K562 (cell line): ENCODE data around the gene C22orf39. TPM values are rescaled to one million over a fixed set of nuclear protein-coding genes. Genes with fewer than 3 reads are reported as not detected.

Experiments used
- ATAC-seq: fragments of 200-7000 bp; cut with Tn5 transposase; 3 replicates; pipeline ENCODE4 v1.9.1; 2020; ENCODE audit warnings: moderate library complexity
- BruUV-seq: library from RNA; stranded (reverse); fragments of 400-500 nt; replicated peaks from 2 replicates; lab custom pipeline; 2021; lab: Mats Ljungman, UMichigan
- CTCF ChIA-PET: fragments of 300-600 bp; formaldehyde crosslinking; extraction: SDS; loops from one replicate; lab custom pipeline; 2021; ENCODE audit warnings: low intra/inter-chr PET ratio; lab: Yijun Ruan, JAX
- POLR2A ChIA-PET: fragments of 300-600, 350-650 bp; sonication (Branson Sonifier 250); formaldehyde crosslinking; extraction: SDS; loops from one replicate; lab custom pipeline; 2021; ENCODE audit warnings: antibody characterized with exemption, inconsistent platforms; lab: Yijun Ruan, JAX
- DNase-seq, 4 experiments: peaks; one replicate each; pipeline versions ENCODE4 v3.0.0 to v3.0.0-alpha.2; 2011 to 2018; ENCODE audit warnings: low spot score in 3 of 4, mixed read lengths in 3 of 4; ENCODE audit errors: extremely low read depth in 1 of 4
- FAIRE-seq: peaks from 2 replicates; lab custom pipeline; 2011; peaks lifted over from hg19 to GRCh38; lab: Jason Lieb, UNC
- H2AFZ ChIP-seq: 2 replicates; pipeline ENCODE4 v1.6.0; 2011; ENCODE audit warnings: low read depth, low read length, control low read depth, inconsistent platforms
- H3K27ac ChIP-seq: fragments of 200-600 bp; 3 replicates; pipeline ENCODE4 v1.8.0; 2011; ENCODE audit warnings: low read depth, mild to moderate bottlenecking, control low read depth, inconsistent platforms, low read length, moderate library complexity, mixed read lengths; ENCODE audit errors: extremely low read depth
- H3K27me3 ChIP-seq, 2 experiments: fragments of 300-600 bp in 1 of 2; 2 replicates in 1 of 2; 3 replicates in 1 of 2; pipeline versions ENCODE4 v1.6.0 to v1.8.0; 2011; ENCODE audit warnings: inconsistent platforms in 2 of 2, low read length in 2 of 2, mild to moderate bottlenecking in 1 of 2, mixed read lengths in 1 of 2, moderate library complexity in 1 of 2; ENCODE audit not compliant: control insufficient read depth in 2 of 2, insufficient read depth in 2 of 2
- H3K36me3 ChIP-seq: fragments of 300-600 bp; 3 replicates; pipeline ENCODE4 v1.8.0; 2011; ENCODE audit warnings: mild to moderate bottlenecking, low read length, inconsistent platforms; ENCODE audit not compliant: control insufficient read depth, insufficient read depth
- H3K4me1 ChIP-seq, 2 experiments: fragments of 200-600 bp in 1 of 2; replicated peaks in 1 of 2; 2 replicates in 1 of 2; 3 replicates in 1 of 2; pipeline versions ENCODE4 v1.5.1 to v1.8.0; 2011; ENCODE audit warnings: inconsistent platforms in 2 of 2, low read length in 2 of 2, mild to moderate bottlenecking in 1 of 2, mixed read lengths in 1 of 2, moderate library complexity in 1 of 2; ENCODE audit not compliant: control insufficient read depth in 2 of 2, insufficient read depth in 2 of 2
- H3K4me2 ChIP-seq: 2 replicates; pipeline ENCODE4 v1.6.1; 2011; ENCODE audit warnings: low read length, control low read depth, inconsistent platforms, mixed read lengths; ENCODE audit not compliant: insufficient read depth
- H3K4me3 ChIP-seq: fragments of 200-600 bp; sonication (generic), shearing (Covaris generic); 2 replicates; pipeline ENCODE4 v1.5.1; 2016; ENCODE audit warnings: control low read depth, inconsistent platforms
- H3K79me2 ChIP-seq: fragments of 200-600 bp; 3 replicates; pipeline ENCODE4 v1.8.0; 2011; ENCODE audit warnings: low read length, inconsistent platforms; ENCODE audit not compliant: control insufficient read depth, insufficient read depth
- H3K9ac ChIP-seq, 2 experiments: 2 replicates each; pipeline versions ENCODE4 v1.6.0 to v1.6.1; 2011; ENCODE audit warnings: low read depth in 2 of 2, low read length in 2 of 2, control low read depth in 1 of 2, inconsistent platforms in 1 of 2, mild to moderate bottlenecking in 1 of 2, mixed read lengths in 1 of 2; ENCODE audit not compliant: insufficient read depth in 1 of 2
- H3K9me1 ChIP-seq: one replicate; pipeline ENCODE4 v1.6.0; 2011; ENCODE audit warnings: inconsistent platforms, mild to moderate bottlenecking, low read length, moderate library complexity; ENCODE audit not compliant: control insufficient read depth, insufficient read depth
- H3K9me3 ChIP-seq: replicated peaks from 2 replicates; pipeline ENCODE4 v1.5.1; 2011; ENCODE audit warnings: low read depth, low read length, inconsistent platforms; ENCODE audit not compliant: control insufficient read depth, insufficient read depth
- H4K20me1 ChIP-seq: replicated peaks from 2 replicates; pipeline ENCODE4 v1.6.1; 2011; ENCODE audit warnings: low read length, inconsistent platforms, mixed read lengths; ENCODE audit not compliant: control insufficient read depth, insufficient read depth
- CEBPG ChIP-seq, 3 experiments: fragments of 200-800 bp in 1 of 3; sonication (Bioruptor generic) in 1 of 3; sonication (generic) in 1 of 3; formaldehyde crosslinking in 1 of 3; IDR thresholded peaks in 2 of 3; conservative IDR thresholded peaks in 1 of 3; 2 replicates each; pipeline versions ENCODE4 v1.6.1 to v1.8.0; 2016 to 2022; ENCODE audit warnings: missing compliant biosample characterization in 2 of 3, missing genetic modification characterization in 2 of 3, mild to moderate bottlenecking in 1 of 3, missing genetic modification reagents in 1 of 3
- CREBBP ChIP-seq: IDR thresholded peaks from one replicate; pipeline ENCODE4 v1.6.1; 2012; ENCODE audit warnings: low read depth, mild to moderate bottlenecking, control low read depth, inconsistent platforms, low read length
- E2F5 ChIP-seq: sonication (generic); formaldehyde crosslinking; IDR thresholded peaks from 2 replicates; pipeline ENCODE4 v1.8.0; 2022; ENCODE audit warnings: mild to moderate bottlenecking, missing genetic modification reagents
- HDAC6 ChIP-seq: IDR thresholded peaks from 2 replicates; pipeline ENCODE4 v1.6.1; 2012; ENCODE audit warnings: low read depth, mild to moderate bottlenecking, control low read depth, inconsistent platforms, low read length, moderate library complexity
- JUNB ChIP-seq: fragments of 450-650 bp; formaldehyde crosslinking; conservative IDR thresholded peaks from 2 replicates; pipeline ENCODE4 v1.4.0; 2020; ENCODE audit warnings: mild to moderate bottlenecking
- OTX1 ChIP-seq: fragments of 450-650 bp; formaldehyde crosslinking; IDR thresholded peaks from 2 replicates; pipeline ENCODE4 v1.4.0; 2022; ENCODE audit warnings: mild to moderate bottlenecking
- RHOXF2B ChIP-seq: fragments of 250-450 bp; sonication (Bioruptor Pico); conservative IDR thresholded peaks from 2 replicates; pipeline ENCODE4 v1.5.1; 2021
- SP1 ChIP-seq: sonication (generic); formaldehyde crosslinking; IDR thresholded peaks from 2 replicates; pipeline ENCODE4 v1.8.1; 2022; ENCODE audit warnings: mild to moderate bottlenecking, missing genetic modification reagents
- WGBS: fragments of 100-300 bp; shearing (Covaris generic); methylation state at CpG from one replicate; pipeline ENCODE4 v1.1.6; 2016; ENCODE audit warnings: low coverage, mixed read lengths; ENCODE audit not compliant: insufficient coverage; ENCODE audit errors: missing lambda C conversion rate; 5-methylcytosine and 5-hydroxymethylcytosine counted together
- in situ Hi-C: fragments of 300-500 bp; cut with MboI; formaldehyde crosslinking; loops from 4 replicates; pipeline ENCODE4 v1.15.0; 2018; ENCODE audit warnings: inconsistent platforms, mixed read lengths
- intact Hi-C: fragments of 100-400 bp; cut with micrococcal nuclease; formaldehyde crosslinking; loops from 2 replicates; pipeline ENCODE4 v1.14.2; 2022
- polyA plus RNA-seq, 8 experiments: library from polyadenylated mRNA; depleted of rRNA in 4 of 8; stranded (reverse) in 5 of 8; unstranded in 3 of 8; fragments of >200 nt; fragmentation: Nextera tagmentation in 2 of 8; fragmentation: Illumina TruSeq in 1 of 8; extraction: Ambion mirVana in 2 of 8; extraction: Trizol in 1 of 8; gene quantifications; 2 replicates each; pipeline versions ENCODE4 v1.2.1 to v1.2.3, GENCODE V29; 2011 to 2014; ENCODE audit warnings: inconsistent platforms in 1 of 8, missing spikeins in 1 of 8
- total RNA-seq, 7 experiments: library from RNA; depleted of rRNA in 6 of 7; stranded (reverse); fragments of >200 nt in 6 of 7; fragmentation: Illumina TruSeq in 2 of 7; extraction: Trizol in 2 of 7; gene quantifications; 2 replicates each; pipeline versions ENCODE4 v1.2.1 to v1.2.3, GENCODE V29; 2011 to 2021; ENCODE audit warnings: low replicate concordance in 1 of 7
- TF ChIP-seq, protein P1 (sequence below): fragments of 450-650 bp; formaldehyde crosslinking; IDR thresholded peaks from 2 replicates; pipeline ENCODE4 v1.4.0; 2022; ENCODE audit warnings: missing genetic modification characterization
- TF ChIP-seq, protein P2 (sequence below): fragments of 250-450 bp; sonication (Bioruptor Pico); IDR thresholded peaks from 2 replicates; pipeline ENCODE4 v1.8.0; 2022; ENCODE audit warnings: inconsistent platforms, mild to moderate bottlenecking, moderate library complexity, borderline replicate concordance

C22orf39 gene
- total and polyA plus RNA-seq, 9 of the 15 experiments (the other 6 are each of a cell fraction or from before 2014, with no cell fraction given) = 20.4 to 139 (median 66.8) TPM

DNA sequence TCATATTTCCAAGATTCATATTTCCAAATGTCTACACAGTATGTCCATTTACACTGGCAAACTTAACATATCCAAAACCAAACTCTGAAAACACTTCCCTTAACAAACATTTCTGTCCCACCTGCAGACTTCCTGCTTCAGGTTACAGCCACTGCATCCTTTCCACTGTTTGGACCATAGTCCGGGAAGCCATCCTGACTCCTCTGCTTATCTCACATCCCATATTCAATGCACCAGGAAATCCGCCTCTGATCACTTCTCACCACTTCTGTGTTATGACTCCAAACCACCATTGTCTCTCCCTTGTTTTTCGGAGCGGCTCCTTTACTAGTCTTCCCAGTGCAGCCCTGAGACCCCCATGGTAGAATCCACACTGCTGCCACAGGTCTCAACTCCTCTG is 46.0 kb downstream of the C22orf39 start:
- in situ Hi-C loops = no loop called here
- BruUV-seq = no TSS peak

More for the DNA sequence above, 46.0 kb downstream of the C22orf39 start:
- H3K9me3 ChIP-seq = no peaks in the 10 kb centered on the region
- CTCF ChIA-PET = no interaction called here
- no peaks in the 10 kb centered on the region for H3K27me3 ChIP-seq
- H4K20me1 ChIP-seq = 0 out of 2 replicates have a peak, but pooled peaks cover 5% of the 10 kb centered on the region
- H3K36me3 ChIP-seq = peaks cover 92% of the 10 kb centered on the region
- WGBS = 97% methylated on average over 4 of the region's 4 CpGs
- FAIRE-seq = no peak
- no peak overlapping the region for H2AFZ ChIP-seq
- TF ChIP-seq CREBBP (peak; percentile 71), HDAC6 (peak; percentile 26; the same call in 1 of the 2 replicates), CEBPG (CRISPR knock-in tag; IDR thresholded peaks at IDR 0.05) (no peak), CEBPG (tag; conservative IDR thresholded peaks at IDR 0.05 in 1 of 2, IDR thresholded peaks at IDR 0.05 in 1 of 2) (no peak), OTX1 (CRISPR knock-in tag) (peak; percentile 41; the same call in 1 of the 2 replicates), RHOXF2B (CRISPR knock-in tag) (no peak), E2F5 (CRISPR knock-in tag) (peak; percentile 83; the same call in 1 of the 2 replicates), SP1 (peak; percentile 51; the same call in 1 of the 2 replicates), JUNB (CRISPR knock-in tag) (0 out of 2 replicates have a peak, but pooled peaks have one; percentile 25)
- TF ChIP-seq, protein P1, sequence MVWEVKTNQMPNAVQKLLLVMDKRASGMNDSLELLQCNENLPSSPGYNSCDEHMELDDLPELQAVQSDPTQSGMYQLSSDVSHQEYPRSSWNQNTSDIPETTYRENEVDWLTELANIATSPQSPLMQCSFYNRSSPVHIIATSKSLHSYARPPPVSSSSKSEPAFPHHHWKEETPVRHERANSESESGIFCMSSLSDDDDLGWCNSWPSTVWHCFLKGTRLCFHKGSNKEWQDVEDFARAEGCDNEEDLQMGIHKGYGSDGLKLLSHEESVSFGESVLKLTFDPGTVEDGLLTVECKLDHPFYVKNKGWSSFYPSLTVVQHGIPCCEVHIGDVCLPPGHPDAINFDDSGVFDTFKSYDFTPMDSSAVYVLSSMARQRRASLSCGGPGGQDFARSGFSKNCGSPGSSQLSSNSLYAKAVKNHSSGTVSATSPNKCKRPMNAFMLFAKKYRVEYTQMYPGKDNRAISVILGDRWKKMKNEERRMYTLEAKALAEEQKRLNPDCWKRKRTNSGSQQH (CRISPR knock-in tag) = 0 out of 2 replicates have a peak, but pooled peaks have one; percentile 73
- TF ChIP-seq, protein P2, sequence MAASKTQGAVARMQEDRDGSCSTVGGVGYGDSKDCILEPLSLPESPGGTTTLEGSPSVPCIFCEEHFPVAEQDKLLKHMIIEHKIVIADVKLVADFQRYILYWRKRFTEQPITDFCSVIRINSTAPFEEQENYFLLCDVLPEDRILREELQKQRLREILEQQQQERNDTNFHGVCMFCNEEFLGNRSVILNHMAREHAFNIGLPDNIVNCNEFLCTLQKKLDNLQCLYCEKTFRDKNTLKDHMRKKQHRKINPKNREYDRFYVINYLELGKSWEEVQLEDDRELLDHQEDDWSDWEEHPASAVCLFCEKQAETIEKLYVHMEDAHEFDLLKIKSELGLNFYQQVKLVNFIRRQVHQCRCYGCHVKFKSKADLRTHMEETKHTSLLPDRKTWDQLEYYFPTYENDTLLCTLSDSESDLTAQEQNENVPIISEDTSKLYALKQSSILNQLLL (CRISPR knock-in tag) = 0 out of 2 replicates have a peak, but pooled peaks have one; percentile 43
- TF ChIP-seq, all 486 proteins: peak for 8
- H3K9ac ChIP-seq = 0 out of 4 replicates have a peak overlapping the region, but pooled peaks of 1 of the 2 experiments have one; percentile 2
- intact Hi-C loops = no loop called here
- DNase-seq = no peak
- peaks cover 30 to 34% of the 10 kb centered on the region in 2 experiments for H3K4me1 ChIP-seq
- H3K4me3 ChIP-seq = no peak overlapping the region
- H3K79me2 ChIP-seq = peaks cover 4% of the 10 kb centered on the region; the same call in 2 of the 3 replicates
- ATAC-seq = no peak
- no peak overlapping the region for H3K27ac ChIP-seq
- peaks cover 6% of the 10 kb centered on the region for H3K9me1 ChIP-seq
- H3K4me2 ChIP-seq = no peak overlapping the region
- POLR2A ChIA-PET = interaction anchor here (0.8 to 15.8 kb wide), 5 partner anchors 8 to 222 kb away, joined by 3 to 245 read pairs (median 3); partner anchors contain the start of genes HIRA and MRPL40
